ENCODE data around the gene CLASP1.
"Not testable (repeated sequence)": the region's sequence is repeated elsewhere in the genome, so short reads cannot be mapped to it uniquely, and the experiment has no call there.

CLASP1 gene

GRCh38 chr2:121483021-121483420 lies 166.2 kb downstream of the CLASP1 start:
- Mint-ChIP-seq H3K9me3 (peaks cover 0 to 2% of the 10 kb centered on the region in 2 donors), H3K27me3 (no peaks in the 10 kb centered on the region), H3K36me3 (ENCODE audit: insufficient read depth) (peaks cover 22% of the 10 kb centered on the region), H3K27ac (no peak overlapping the region), H3K4me1 (ENCODE audit: low read depth in 2 of 2) (peaks cover 23 to 36% of the 10 kb centered on the region in 2 donors), H3K4me3 (no peak overlapping the region)
- DNase-seq = no peak
- no peak for ATAC-seq (replicated peaks)

DNA sequence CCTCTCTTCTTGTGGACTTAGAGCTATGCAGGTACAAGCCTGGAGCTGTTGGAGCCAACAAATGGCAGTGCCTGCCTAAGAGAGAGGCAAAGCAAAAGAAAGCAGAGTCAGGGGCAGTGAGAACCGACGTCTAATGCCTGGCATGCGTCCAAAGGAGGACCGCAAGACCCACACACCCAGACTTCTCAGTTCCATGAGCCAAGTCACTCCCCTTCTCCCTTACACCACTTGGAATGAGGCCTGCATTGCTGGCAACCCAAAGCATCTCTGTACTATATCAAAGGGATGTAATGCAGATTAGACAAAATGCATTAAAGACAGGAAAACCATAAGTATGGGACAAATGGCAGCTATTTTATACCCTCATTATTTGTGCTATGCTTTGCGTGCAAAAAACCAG lies 168.4 kb downstream of the CLASP1 start:
- H3K27me3 Mint-ChIP-seq = no peaks in the 10 kb centered on the region
- peak overlapping the region; percentile 41 to 84 for H3K27ac Mint-ChIP-seq
- peaks cover 22% of the 10 kb centered on the region for H3K36me3 Mint-ChIP-seq (ENCODE audit: insufficient read depth)
- ATAC-seq (replicated peaks) = no peak
- no peak for DNase-seq
- H3K4me1 Mint-ChIP-seq (ENCODE audit: low read depth in 2 of 2) = peaks cover 28 to 53% of the 10 kb centered on the region in 2 donors
- H3K9me3 Mint-ChIP-seq = peaks cover 0 to 2% of the 10 kb centered on the region in 2 donors
- no peak overlapping the region for H3K4me3 Mint-ChIP-seq

- H3K27ac Mint-ChIP-seq = peak overlapping the region; percentile 41 to 91
- DNase-seq (no peak), ATAC-seq (replicated peaks) (no peak)
- peaks cover 0 to 2% of the 10 kb centered on the region in 2 donors for H3K9me3 Mint-ChIP-seq
- no peaks in the 10 kb centered on the region for H3K27me3 Mint-ChIP-seq
- H3K4me3 Mint-ChIP-seq = no peak overlapping the region
- peaks cover 31 to 56% of the 10 kb centered on the region in 2 donors for H3K4me1 Mint-ChIP-seq (ENCODE audit: low read depth in 2 of 2)
- H3K36me3 Mint-ChIP-seq (ENCODE audit: insufficient read depth) = peaks cover 22% of the 10 kb centered on the region
Measured at GRCh38 chr2:121479882-121480522, 169.3 kb downstream of the CLASP1 start.

- DNase-seq = no peak
- peaks cover 22% of the 10 kb centered on the region for H3K36me3 Mint-ChIP-seq (ENCODE audit: insufficient read depth)
- H3K9me3 Mint-ChIP-seq = peaks cover 0 to 2% of the 10 kb centered on the region in 2 donors
- peak overlapping the region; percentile 73 to 91 for H3K27ac Mint-ChIP-seq
- no peak for ATAC-seq (replicated peaks)
- peaks cover 30 to 57% of the 10 kb centered on the region in 2 donors for H3K4me1 Mint-ChIP-seq (ENCODE audit: low read depth in 2 of 2)
- H3K4me3 Mint-ChIP-seq = no peak overlapping the region
- H3K27me3 Mint-ChIP-seq = no peaks in the 10 kb centered on the region
Measured at GRCh38 chr2:121478996-121479745, 170.1 kb downstream of the CLASP1 start.

DNA sequence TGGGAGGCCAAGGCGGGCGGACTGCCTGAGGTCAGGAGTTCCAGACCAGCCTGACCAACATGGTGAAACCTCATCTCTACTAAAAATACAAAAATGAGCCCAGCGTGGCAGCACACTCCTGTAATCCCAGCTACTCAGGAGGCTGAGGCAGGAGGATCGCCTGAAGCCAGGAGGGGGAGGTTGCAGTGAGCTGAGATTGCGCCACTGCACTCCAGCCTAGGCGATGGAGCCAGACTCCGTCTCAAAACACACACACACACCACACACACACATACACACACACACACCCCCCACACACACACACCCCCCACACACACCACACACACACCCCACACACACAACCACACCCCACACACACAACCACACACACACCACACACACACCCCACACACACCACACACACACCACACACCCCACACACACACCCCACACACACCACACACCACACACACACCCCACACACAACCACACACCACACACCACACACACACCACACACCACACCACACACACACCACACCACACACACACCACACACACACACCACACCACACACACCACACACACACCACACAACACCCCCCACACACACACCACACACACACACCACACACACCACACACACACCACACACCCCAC lies 170.8 kb downstream of the CLASP1 start:
- ATAC-seq (replicated peaks); H3K27me3 Mint-ChIP-seq; H3K9me3 Mint-ChIP-seq; H3K4me3 Mint-ChIP-seq; DNase-seq: not testable (repeated sequence)
- H3K4me1 Mint-ChIP-seq (ENCODE audit: low read depth in 2 of 2) = peaks cover 33 to 63% of the 10 kb centered on the region in 2 donors
- peak overlapping the region in 1 of 2 donors; percentile 91 for H3K27ac Mint-ChIP-seq
- peaks cover 22% of the 10 kb centered on the region for H3K36me3 Mint-ChIP-seq (ENCODE audit: insufficient read depth)

- no peaks in the 10 kb centered on the region for H3K27me3 Mint-ChIP-seq
- peak overlapping the region; percentile 67 to 78 for H3K27ac Mint-ChIP-seq
- H3K9me3 Mint-ChIP-seq = peaks cover 0 to 2% of the 10 kb centered on the region in 2 donors
- H3K4me3 Mint-ChIP-seq = no peak overlapping the region
- peaks cover 35 to 74% of the 10 kb centered on the region in 2 donors for H3K4me1 Mint-ChIP-seq (ENCODE audit: low read depth in 2 of 2)
- H3K36me3 Mint-ChIP-seq (ENCODE audit: insufficient read depth) = peaks cover 18% of the 10 kb centered on the region
- DNase-seq = no peak
- no peak for ATAC-seq (replicated peaks)
Measured at GRCh38 chr2:121476684-121477083, 172.6 kb downstream of the CLASP1 start.

DNA sequence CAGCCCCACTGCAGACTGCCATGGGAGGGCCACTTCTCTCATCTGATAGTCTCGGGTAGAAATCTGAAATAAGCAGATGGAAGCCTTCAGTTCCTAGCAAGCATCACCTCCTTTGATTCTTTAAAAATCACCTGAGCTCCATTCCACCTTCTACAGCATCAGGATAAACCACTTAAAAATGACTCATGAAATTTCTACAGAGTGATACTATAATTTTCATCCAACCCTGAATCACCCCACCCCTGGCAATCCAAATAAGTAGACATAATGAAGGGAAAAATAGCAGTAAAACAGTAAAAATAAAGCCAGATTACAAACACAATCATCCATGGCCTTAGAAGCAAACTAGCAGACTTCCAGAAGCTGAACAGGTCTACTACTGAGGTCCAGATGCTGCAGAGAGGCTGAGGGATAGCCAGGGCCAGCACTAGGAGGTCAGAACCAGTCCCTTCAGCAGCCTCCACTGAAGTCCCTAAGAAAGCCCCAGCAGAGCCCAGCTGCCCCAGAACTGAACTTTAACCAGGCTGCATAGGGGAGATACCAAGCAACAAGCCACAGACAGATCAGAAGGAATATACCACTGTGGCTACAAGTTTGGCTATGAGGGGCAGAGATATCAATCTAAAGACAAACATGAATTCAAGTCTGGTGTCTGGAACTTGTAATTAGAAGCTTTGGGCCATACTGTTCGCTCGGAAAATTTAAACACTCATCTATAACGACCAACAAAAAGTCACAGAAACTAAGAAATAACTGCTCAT lies 173.3 kb downstream of the CLASP1 start:
- H3K27ac Mint-ChIP-seq = peak overlapping the region; percentile 67 to 78
- peaks cover 0 to 2% of the 10 kb centered on the region in 2 donors for H3K9me3 Mint-ChIP-seq
- H3K36me3 Mint-ChIP-seq (ENCODE audit: insufficient read depth) = peaks cover 18% of the 10 kb centered on the region
- no peak overlapping the region for H3K4me3 Mint-ChIP-seq
- no peaks in the 10 kb centered on the region for H3K27me3 Mint-ChIP-seq
- DNase-seq (no peak), ATAC-seq (replicated peaks) (no peak)
- peaks cover 35 to 75% of the 10 kb centered on the region in 2 donors for H3K4me1 Mint-ChIP-seq (ENCODE audit: low read depth in 2 of 2)

DNA sequence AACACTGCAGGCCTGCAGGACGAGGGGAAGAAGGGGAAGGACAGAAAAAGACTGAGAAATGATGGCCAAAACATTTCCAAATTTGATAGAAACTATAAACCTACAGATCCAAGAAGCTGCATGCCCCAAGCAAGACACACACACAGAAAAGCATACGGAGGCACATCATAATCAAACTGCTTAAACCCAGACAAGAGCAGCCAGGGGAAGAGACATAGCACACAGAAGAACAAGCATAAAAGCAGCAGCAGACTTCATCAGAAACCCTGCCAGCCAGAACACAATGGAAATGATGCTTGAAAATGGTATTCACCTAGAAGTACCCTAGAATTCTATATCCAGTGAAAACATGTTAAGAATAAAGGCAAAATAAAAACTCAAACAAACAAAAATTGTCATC lies 175.8 kb downstream of the CLASP1 start:
- H3K27ac Mint-ChIP-seq = peak overlapping the region; percentile 75 to 84
- no peak for ATAC-seq (replicated peaks)
- DNase-seq = no peak
- H3K36me3 Mint-ChIP-seq (ENCODE audit: insufficient read depth) = peaks cover 14% of the 10 kb centered on the region
- no peak overlapping the region for H3K4me3 Mint-ChIP-seq
- no peaks in the 10 kb centered on the region for H3K27me3 Mint-ChIP-seq
- H3K9me3 Mint-ChIP-seq = no peaks in the 10 kb centered on the region
- H3K4me1 Mint-ChIP-seq (ENCODE audit: low read depth in 2 of 2) = peaks cover 29 to 55% of the 10 kb centered on the region in 2 donors

GRCh38 chr2:121472470-121472993 lies 176.7 kb downstream of the CLASP1 start:
- Mint-ChIP-seq H3K27me3 (no peaks in the 10 kb centered on the region), H3K9me3 (no peaks in the 10 kb centered on the region), H3K4me3 (no peak overlapping the region), H3K36me3 (ENCODE audit: insufficient read depth) (peaks cover 24% of the 10 kb centered on the region), H3K27ac (peak overlapping the region; percentile 75 to 84), H3K4me1 (ENCODE audit: low read depth in 2 of 2) (peaks cover 29 to 53% of the 10 kb centered on the region in 2 donors)
- ATAC-seq (replicated peaks) = peak; percentile 61
- DNase-seq = no peak

- no peak overlapping the region for H3K4me3 Mint-ChIP-seq
- H3K27ac Mint-ChIP-seq = peak overlapping the region; percentile 75 to 84
- no peak for ATAC-seq (replicated peaks)
- DNase-seq = no peak
- H3K27me3 Mint-ChIP-seq = no peaks in the 10 kb centered on the region
- H3K4me1 Mint-ChIP-seq (ENCODE audit: low read depth in 2 of 2) = peaks cover 28 to 46% of the 10 kb centered on the region in 2 donors
- peaks cover 26% of the 10 kb centered on the region for H3K36me3 Mint-ChIP-seq (ENCODE audit: insufficient read depth)
- no peaks in the 10 kb centered on the region for H3K9me3 Mint-ChIP-seq
Measured at GRCh38 chr2:121471532-121472469, 177.5 kb downstream of the CLASP1 start.

DNA sequence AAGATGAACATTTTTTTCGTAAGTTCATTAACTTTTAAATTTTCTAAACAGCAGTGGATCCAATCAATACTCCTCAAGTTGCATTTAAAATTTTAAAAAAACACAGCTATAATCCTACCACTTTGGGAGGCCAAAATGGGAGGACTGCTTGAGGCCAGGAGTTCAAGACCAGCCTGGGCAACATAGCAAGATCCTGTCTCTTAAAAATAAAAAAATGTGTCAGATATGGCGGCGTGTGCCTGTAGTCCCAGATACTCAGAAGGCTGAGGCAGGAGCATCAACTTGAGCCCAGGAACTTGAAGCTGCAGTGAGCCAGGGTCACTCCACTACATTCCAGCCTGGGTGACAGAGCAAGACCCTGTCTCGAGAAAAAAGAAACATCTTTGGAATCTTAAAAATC lies 178.3 kb downstream of the CLASP1 start:
- H3K36me3 Mint-ChIP-seq (ENCODE audit: insufficient read depth) = peaks cover 32% of the 10 kb centered on the region
- no peaks in the 10 kb centered on the region for H3K27me3 Mint-ChIP-seq
- no peak for DNase-seq
- peaks cover 24 to 38% of the 10 kb centered on the region in 2 donors for H3K4me1 Mint-ChIP-seq (ENCODE audit: low read depth in 2 of 2)
- ATAC-seq (replicated peaks) = no peak
- no peaks in the 10 kb centered on the region for H3K9me3 Mint-ChIP-seq
- peak overlapping the region; percentile 75 to 84 for H3K27ac Mint-ChIP-seq
- H3K4me3 Mint-ChIP-seq = no peak overlapping the region

DNA sequence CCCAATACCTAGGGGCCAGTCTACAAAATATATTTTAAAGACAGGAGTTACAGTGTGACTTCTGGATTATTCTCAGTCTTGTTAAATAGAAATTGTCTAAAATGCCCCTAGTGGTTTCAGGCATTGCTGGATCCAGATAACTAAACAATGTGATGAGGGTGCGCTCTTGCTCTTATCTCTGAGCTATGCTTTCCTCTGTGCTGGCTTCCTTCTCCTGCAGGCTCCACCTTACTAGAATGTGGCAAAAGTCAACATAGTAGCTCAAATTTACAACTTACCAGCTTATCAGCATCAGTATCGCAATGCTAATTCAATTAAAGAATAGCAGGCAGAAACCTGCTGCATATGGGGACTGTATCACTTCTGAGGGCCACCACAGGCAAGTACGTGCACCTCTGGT lies 179.9 kb downstream of the CLASP1 start:
- no peaks in the 10 kb centered on the region for H3K27me3 Mint-ChIP-seq
- peaks cover 33% of the 10 kb centered on the region for H3K36me3 Mint-ChIP-seq (ENCODE audit: insufficient read depth)
- H3K4me1 Mint-ChIP-seq (ENCODE audit: low read depth in 2 of 2) = peaks cover 18 to 28% of the 10 kb centered on the region in 2 donors
- no peak for DNase-seq
- peak overlapping the region in 1 of 2 donors; percentile 67 for H3K27ac Mint-ChIP-seq
- H3K4me3 Mint-ChIP-seq = no peak overlapping the region
- no peaks in the 10 kb centered on the region for H3K9me3 Mint-ChIP-seq
- ATAC-seq (replicated peaks) = no peak

Measured in effector memory CD8-positive, alpha-beta T cell (primary cell).